ENCODE measurements around the gene LBH. TPM values are rescaled to one million over a fixed set of nuclear protein-coding genes. Genes with fewer than 3 reads are reported as not detected.

The LBH gene
- total RNA-seq, 1 experiment from 2014 or later = 1.1 TPM

DNA sequence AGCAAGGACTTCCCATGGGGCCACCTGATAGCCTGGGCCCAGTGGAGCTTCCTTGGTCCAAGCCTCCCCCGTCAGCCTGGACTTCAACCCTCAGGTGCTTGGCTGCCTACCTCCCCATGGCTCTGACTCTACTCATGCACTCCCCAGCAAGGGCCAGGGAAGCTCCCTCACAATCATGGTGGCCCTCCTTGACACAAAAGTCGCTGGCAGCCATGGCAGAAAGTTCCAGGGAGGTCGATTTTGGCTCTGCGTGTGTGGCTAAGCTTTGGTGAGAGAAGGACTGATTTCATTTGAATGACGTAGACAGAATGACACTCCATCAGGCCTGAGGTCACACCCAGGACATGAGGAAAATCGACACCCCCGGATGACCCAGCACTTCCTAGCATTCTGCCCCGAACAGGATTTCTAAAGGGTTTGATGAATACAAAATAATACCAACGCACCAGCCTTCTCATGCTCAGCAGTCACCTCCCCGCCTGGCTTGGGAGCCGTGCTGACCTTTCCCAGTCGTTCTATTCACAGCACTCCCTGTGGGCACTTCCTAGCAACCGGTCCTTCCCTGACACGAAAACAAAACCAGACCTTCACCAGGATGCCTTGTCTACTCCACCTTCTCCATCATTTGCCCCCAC, 52.7 kb downstream of the LBH start:
- CTCF ChIA-PET = no interaction called here
- no peak overlapping the region for H3K4me3 Mint-ChIP-seq (ENCODE audit: unreplicated experiment)
- POLR2A ChIA-PET = interaction anchor here (0.6 kb wide), 1 partner anchor 125 kb away, joined by 3 read pairs; no protein-coding TSS in a partner anchor
- no TSS peak for BruUV-seq (replicated peaks)
- no peaks in the 10 kb centered on the region for H3K27me3 Mint-ChIP-seq (ENCODE audit: insufficient read depth, unreplicated experiment)
- H3K9me3 Mint-ChIP-seq (ENCODE audit: unreplicated experiment) = no peaks in the 10 kb centered on the region
- DNase-seq (ENCODE audit: unreplicated experiment) = no peak
- no peak for TF ChIP-seq CTCF (IDR thresholded peaks at IDR 0.05; ENCODE audit: unreplicated experiment)
- H3K27ac Mint-ChIP-seq (ENCODE audit: low read depth, unreplicated experiment) = no peak overlapping the region
- no peaks in the 10 kb centered on the region for H3K4me1 Mint-ChIP-seq (ENCODE audit: insufficient read depth, unreplicated experiment)
- no peaks in the 10 kb centered on the region for H3K36me3 Mint-ChIP-seq (ENCODE audit: insufficient read depth, unreplicated experiment)
- intact Hi-C loops (cut with micrococcal nuclease) = no loop called here

DNA sequence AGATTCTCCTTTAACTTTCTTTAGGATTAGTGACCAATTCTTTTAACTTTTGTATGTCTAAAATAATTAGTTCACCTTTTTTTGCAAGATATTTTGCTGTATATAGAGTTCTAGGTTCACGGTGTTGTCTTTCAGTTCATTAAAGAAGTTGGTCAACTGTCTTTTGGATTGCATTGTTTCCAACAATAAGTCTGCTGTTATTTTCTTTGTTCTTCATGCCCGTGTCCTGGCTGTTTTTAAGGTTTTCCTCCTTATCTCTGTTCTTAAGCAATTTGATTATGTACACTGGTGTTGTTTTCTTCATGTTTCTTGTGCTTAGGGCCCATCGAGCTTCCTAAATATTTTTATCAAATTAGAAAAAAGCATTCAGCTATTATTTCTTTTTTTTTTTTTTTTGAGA, 54.4 kb downstream of the LBH start:
- Mint-ChIP-seq H3K9me3 (ENCODE audit: unreplicated experiment) (no peaks in the 10 kb centered on the region), H3K27me3 (ENCODE audit: insufficient read depth, unreplicated experiment) (no peaks in the 10 kb centered on the region), H3K27ac (ENCODE audit: low read depth, unreplicated experiment) (no peak overlapping the region), H3K4me3 (ENCODE audit: unreplicated experiment) (no peak overlapping the region), H3K36me3 (ENCODE audit: insufficient read depth, unreplicated experiment) (no peaks in the 10 kb centered on the region), H3K4me1 (ENCODE audit: insufficient read depth, unreplicated experiment) (no peaks in the 10 kb centered on the region)
- CTCF ChIA-PET = interaction anchor here (0.6 kb wide), 1 partner anchor 853 kb away, joined by 3 read pairs; the partner anchor contains the start of gene GALNT14
- intact Hi-C loops (cut with micrococcal nuclease) = no loop called here
- no peak for TF ChIP-seq CTCF (IDR thresholded peaks at IDR 0.05; ENCODE audit: unreplicated experiment)
- BruUV-seq (replicated peaks) = no TSS peak
- POLR2A ChIA-PET = no interaction called here
- DNase-seq (ENCODE audit: unreplicated experiment) = no peak

GRCh38 chr2:30287190-30287840, 56.0 kb downstream of the LBH start:
- DNase-seq (ENCODE audit: unreplicated experiment) = no peak
- Mint-ChIP-seq H3K27me3 (ENCODE audit: insufficient read depth, unreplicated experiment) (no peaks in the 10 kb centered on the region), H3K27ac (ENCODE audit: low read depth, unreplicated experiment) (no peak overlapping the region), H3K4me1 (ENCODE audit: insufficient read depth, unreplicated experiment) (no peaks in the 10 kb centered on the region), H3K36me3 (ENCODE audit: insufficient read depth, unreplicated experiment) (no peaks in the 10 kb centered on the region), H3K9me3 (ENCODE audit: unreplicated experiment) (no peaks in the 10 kb centered on the region), H3K4me3 (ENCODE audit: unreplicated experiment) (no peak overlapping the region)
- intact Hi-C loops (cut with micrococcal nuclease) = no loop called here
- BruUV-seq (replicated peaks) = no TSS peak
- no peak for TF ChIP-seq CTCF (IDR thresholded peaks at IDR 0.05; ENCODE audit: unreplicated experiment)
- ChIA-PET CTCF (interaction anchor here (0.6 to 1.2 kb wide), 3 partner anchors 22 to 154 kb away, joined by 3 read pairs; no protein-coding TSS in a partner anchor), POLR2A (interaction anchor here (0.7 kb wide), 1 partner anchor 18 kb away, joined by 3 read pairs; no protein-coding TSS in a partner anchor)

- Mint-ChIP-seq H3K27me3 (ENCODE audit: insufficient read depth, unreplicated experiment) (no peaks in the 10 kb centered on the region), H3K4me1 (ENCODE audit: insufficient read depth, unreplicated experiment) (peaks cover under 1% of the 10 kb centered on the region), H3K9me3 (ENCODE audit: unreplicated experiment) (no peaks in the 10 kb centered on the region), H3K36me3 (ENCODE audit: insufficient read depth, unreplicated experiment) (no peaks in the 10 kb centered on the region), H3K4me3 (ENCODE audit: unreplicated experiment) (no peak overlapping the region), H3K27ac (ENCODE audit: low read depth, unreplicated experiment) (no peak overlapping the region)
- no peak for TF ChIP-seq CTCF (IDR thresholded peaks at IDR 0.05; ENCODE audit: unreplicated experiment)
- BruUV-seq (replicated peaks) = no TSS peak
- POLR2A ChIA-PET = no interaction called here
- DNase-seq (ENCODE audit: unreplicated experiment) = no peak
- intact Hi-C loops (cut with micrococcal nuclease) = no loop called here
- CTCF ChIA-PET = interaction anchor here (0.6 to 1.2 kb wide), 3 partner anchors 10 to 153 kb away, joined by 3 read pairs; no protein-coding TSS in a partner anchor
Observed at GRCh38 chr2:30287857-30288513, 56.7 kb downstream of the LBH start.
